ENCODE measurements around the gene ANKRD12.

DNA sequence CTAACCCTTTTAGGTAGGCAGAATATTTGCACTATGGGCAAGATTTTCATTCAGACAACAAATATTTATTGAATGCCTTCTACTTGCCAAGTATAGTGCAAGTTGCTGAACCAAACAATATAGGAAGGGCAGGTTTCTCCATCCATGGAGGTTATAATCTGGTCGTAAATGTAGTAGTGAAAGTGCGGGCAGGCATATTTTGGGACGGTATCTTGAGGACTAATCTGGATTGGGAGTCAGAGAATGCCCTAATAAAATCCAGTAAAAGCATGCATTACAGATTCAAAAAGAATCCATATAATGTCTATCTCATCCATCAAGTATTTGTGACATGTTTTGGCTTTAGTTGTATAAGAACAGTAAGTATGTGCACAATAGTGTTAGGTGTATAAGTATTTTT, 35.8 kb upstream of the ANKRD12 start:
- TF ChIP-seq, protein P1, sequence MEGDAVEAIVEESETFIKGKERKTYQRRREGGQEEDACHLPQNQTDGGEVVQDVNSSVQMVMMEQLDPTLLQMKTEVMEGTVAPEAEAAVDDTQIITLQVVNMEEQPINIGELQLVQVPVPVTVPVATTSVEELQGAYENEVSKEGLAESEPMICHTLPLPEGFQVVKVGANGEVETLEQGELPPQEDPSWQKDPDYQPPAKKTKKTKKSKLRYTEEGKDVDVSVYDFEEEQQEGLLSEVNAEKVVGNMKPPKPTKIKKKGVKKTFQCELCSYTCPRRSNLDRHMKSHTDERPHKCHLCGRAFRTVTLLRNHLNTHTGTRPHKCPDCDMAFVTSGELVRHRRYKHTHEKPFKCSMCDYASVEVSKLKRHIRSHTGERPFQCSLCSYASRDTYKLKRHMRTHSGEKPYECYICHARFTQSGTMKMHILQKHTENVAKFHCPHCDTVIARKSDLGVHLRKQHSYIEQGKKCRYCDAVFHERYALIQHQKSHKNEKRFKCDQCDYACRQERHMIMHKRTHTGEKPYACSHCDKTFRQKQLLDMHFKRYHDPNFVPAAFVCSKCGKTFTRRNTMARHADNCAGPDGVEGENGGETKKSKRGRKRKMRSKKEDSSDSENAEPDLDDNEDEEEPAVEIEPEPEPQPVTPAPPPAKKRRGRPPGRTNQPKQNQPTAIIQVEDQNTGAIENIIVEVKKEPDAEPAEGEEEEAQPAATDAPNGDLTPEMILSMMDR (conservative IDR thresholded peaks at IDR 0.05; ENCODE audit: low read length) = no peak
- TF ChIP-seq EZH2phosphoT487 (IDR thresholded peaks at IDR 0.05; ENCODE audit: borderline replicate concordance) = no peak

Data from Loucy (cell line).